ENCODE data around the gene KIF19. TPM values are rescaled to one million over a fixed set of nuclear protein-coding genes. Genes with fewer than 3 reads are reported as not detected.

KIF19 gene
- total and polyA plus RNA-seq, 4 donors, result 0.42 to 2.1 (median 0.83) TPM

GRCh38 chr17:74367206-74367605, 41.2 kb downstream of the KIF19 start, which contains the start of gene GPR142 (continued):
- TF ChIP-seq CTCF (IDR thresholded peaks at IDR 0.05; ENCODE audit: low read depth, low read length, missing input control), result no peak
- no peak for TF ChIP-seq RXRA (IDR thresholded peaks at IDR 0.05)
- no peak for TF ChIP-seq NR2F2 (IDR thresholded peaks at IDR 0.05)

- H3K27ac ChIP-seq (ENCODE audit: low read depth in 1 of 2, low read length in 2 of 2), result no peak overlapping the region
- peaks cover under 1 to 11% (median 7%) of the 10 kb centered on the region in 4 donors for H3K4me1 ChIP-seq (ENCODE audit: control insufficient read depth in 4 of 4, insufficient read depth in 4 of 4, low read length in 3 of 4)
- H3K36me3 ChIP-seq (ENCODE audit: control insufficient read depth in 4 of 4, insufficient read depth in 3 of 4, low read depth in 1 of 4, low read length in 3 of 4), result no peaks in the 10 kb centered on the region
- H3K9ac ChIP-seq (ENCODE audit: low read depth in 1 of 2, low read length in 2 of 2), result no peak overlapping the region
- DNase-seq (ENCODE audit: low spot score), result peak; percentile 76
- no peak overlapping the region for H3K4me3 ChIP-seq (ENCODE audit: low read depth in 1 of 3, low read length in 3 of 3)
- 34% methylated on average over 14 of the region's 14 CpGs for WGBS
- H3K9me3 ChIP-seq (ENCODE audit: control insufficient read depth in 4 of 4, low read length in 3 of 4), result no peaks in the 10 kb centered on the region
- TF ChIP-seq TAF1 (conservative IDR thresholded peaks at IDR 0.05) (no peak), FOXA2 (IDR thresholded peaks at IDR 0.05) (no peak), MAX (IDR thresholded peaks at IDR 0.05) (no peak), CTCF (IDR thresholded peaks at IDR 0.05; ENCODE audit: low read depth, low read length, missing input control) (peak; percentile 95), RAD21 (IDR thresholded peaks at IDR 0.05) (peak; percentile 92 to 94)
- H3K27me3 ChIP-seq (ENCODE audit: control insufficient read depth in 4 of 4, insufficient read depth in 4 of 4, low read length in 3 of 4), result no peaks in the 10 kb centered on the region
Observed at GRCh38 chr17:74368341-74369081, 42.5 kb downstream of the KIF19 start.

- Histone ChIP-seq H3K27me3 (ENCODE audit: control insufficient read depth in 4 of 4, insufficient read depth in 4 of 4, low read length in 3 of 4) (no peaks in the 10 kb centered on the region), H3K9ac (ENCODE audit: low read depth in 1 of 2, low read length in 2 of 2) (no peak overlapping the region), H3K36me3 (ENCODE audit: control insufficient read depth in 4 of 4, insufficient read depth in 3 of 4, low read depth in 1 of 4, low read length in 3 of 4) (no peaks in the 10 kb centered on the region), H3K9me3 (ENCODE audit: control insufficient read depth in 4 of 4, low read length in 3 of 4) (no peaks in the 10 kb centered on the region), H3K27ac (ENCODE audit: low read depth in 1 of 2, low read length in 2 of 2) (no peak overlapping the region), H3K4me1 (ENCODE audit: control insufficient read depth in 4 of 4, insufficient read depth in 4 of 4, low read length in 3 of 4) (peaks cover 3 to 18% (median 13%) of the 10 kb centered on the region in 4 donors), H3K4me3 (ENCODE audit: low read depth in 1 of 3, low read length in 3 of 3) (no peak overlapping the region)
- TF ChIP-seq CTCF (IDR thresholded peaks at IDR 0.05; ENCODE audit: low read depth, low read length, missing input control), result no peak
- no peak for TF ChIP-seq FOXA2 (IDR thresholded peaks at IDR 0.05)
- TF ChIP-seq ATF3 (IDR thresholded peaks at IDR 0.05), result no peak
- no peak for TF ChIP-seq EGR1 (IDR thresholded peaks at IDR 0.05; ENCODE audit: low read depth in 2 of 2)
- no peak for TF ChIP-seq SP1 (IDR thresholded peaks at IDR 0.05)
- no peak for TF ChIP-seq YY1 (IDR thresholded peaks at IDR 0.05)
- no peak for TF ChIP-seq RXRA (IDR thresholded peaks at IDR 0.05)
- no peak for TF ChIP-seq NR2F2 (IDR thresholded peaks at IDR 0.05)
- TF ChIP-seq ZBTB33 (IDR thresholded peaks at IDR 0.05), result no peak
- TF ChIP-seq TAF1 (conservative IDR thresholded peaks at IDR 0.05), result no peak
- no peak for TF ChIP-seq JUND (IDR thresholded peaks at IDR 0.05)
- TF ChIP-seq GABPA (IDR thresholded peaks at IDR 0.05 in 1 of 2, conservative IDR thresholded peaks at IDR 0.05 in 1 of 2), result no peak
- no peak for TF ChIP-seq MAX (IDR thresholded peaks at IDR 0.05)
- TF ChIP-seq HNF4A (conservative IDR thresholded peaks at IDR 0.05), result no peak
- TF ChIP-seq FOXA1 (IDR thresholded peaks at IDR 0.05), result no peak
- no peak for TF ChIP-seq HNF4G (IDR thresholded peaks at IDR 0.05)
- no peak for DNase-seq (ENCODE audit: low spot score)
- WGBS, result 64% methylated on average over 10 of the region's 10 CpGs
Observed at GRCh38 chr17:74369221-74369620, 43.2 kb downstream of the KIF19 start.

Data from liver (tissue), 9 donors.